22Rv1 (cell line): Measurements from ENCODE around the gene ATP8B3.

Source experiments
- CTCF ChIP-seq: fragments of 450-650 bp; IDR thresholded peaks from 2 replicates; pipeline ENCODE4 v1.5.1; 2017; ENCODE audit warnings: mild to moderate bottlenecking
- ZFX ChIP-seq: fragments of 450-650 bp; IDR thresholded peaks from 2 replicates; pipeline ENCODE4 v1.6.1; 2017; ENCODE audit warnings: antibody characterized with exemption, borderline replicate concordance

GRCh38 chr19:1776606-1777147 lies 35.4 kb downstream of the ATP8B3 start:
- TF ChIP-seq CTCF (no peak), ZFX (no peak)
